ENCODE data around the gene NTF4.

GRCh38 chr19:49061445-49061844 lies 3.2 kb downstream of the NTF4 start:
- TF ChIP-seq, protein P1, sequence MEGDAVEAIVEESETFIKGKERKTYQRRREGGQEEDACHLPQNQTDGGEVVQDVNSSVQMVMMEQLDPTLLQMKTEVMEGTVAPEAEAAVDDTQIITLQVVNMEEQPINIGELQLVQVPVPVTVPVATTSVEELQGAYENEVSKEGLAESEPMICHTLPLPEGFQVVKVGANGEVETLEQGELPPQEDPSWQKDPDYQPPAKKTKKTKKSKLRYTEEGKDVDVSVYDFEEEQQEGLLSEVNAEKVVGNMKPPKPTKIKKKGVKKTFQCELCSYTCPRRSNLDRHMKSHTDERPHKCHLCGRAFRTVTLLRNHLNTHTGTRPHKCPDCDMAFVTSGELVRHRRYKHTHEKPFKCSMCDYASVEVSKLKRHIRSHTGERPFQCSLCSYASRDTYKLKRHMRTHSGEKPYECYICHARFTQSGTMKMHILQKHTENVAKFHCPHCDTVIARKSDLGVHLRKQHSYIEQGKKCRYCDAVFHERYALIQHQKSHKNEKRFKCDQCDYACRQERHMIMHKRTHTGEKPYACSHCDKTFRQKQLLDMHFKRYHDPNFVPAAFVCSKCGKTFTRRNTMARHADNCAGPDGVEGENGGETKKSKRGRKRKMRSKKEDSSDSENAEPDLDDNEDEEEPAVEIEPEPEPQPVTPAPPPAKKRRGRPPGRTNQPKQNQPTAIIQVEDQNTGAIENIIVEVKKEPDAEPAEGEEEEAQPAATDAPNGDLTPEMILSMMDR (IDR thresholded peaks at IDR 0.05; ENCODE audit: low read length), result no peak
- TF ChIP-seq EZH2 (IDR thresholded peaks at IDR 0.05; ENCODE audit: borderline replicate concordance, low read length), result no peak
